GM23338 (cell line): Measurements from ENCODE around the gene NAA15. TPM values are rescaled to one million over a fixed set of nuclear protein-coding genes. Genes with fewer than 3 reads are reported as not detected.

Experiments
- ATAC-seq: fragments of 200-7000 bp; cut with Tn5 transposase; 3 replicates; pipeline ENCODE4 v1.9.1; 2020
- DNase-seq: peaks from one replicate; pipeline ENCODE4 v3.0.0-alpha.2; 2015; ENCODE audit warnings: low spot score
- H2AFZ ChIP-seq: fragments of 200-600 bp; sonication (generic); 2 replicates; pipeline ENCODE4 v1.8.0; 2016; ENCODE audit warnings: antibody characterized with exemption, mild to moderate bottlenecking, moderate library complexity
- H3F3A ChIP-seq: fragments of 200-600 bp; sonication (generic); replicated peaks from 2 replicates; pipeline ENCODE4 v1.8.0; 2017; ENCODE audit warnings: antibody characterized with exemption, mixed run types, low read depth
- H3K27ac ChIP-seq: fragments of 200-600 bp; sonication (generic); 2 replicates; pipeline ENCODE4 v1.6.1; 2016; ENCODE audit warnings: low read depth
- H3K27me3 ChIP-seq: fragments of 200-600 bp; sonication (generic); 2 replicates; pipeline ENCODE4 v1.8.0; 2016; ENCODE audit warnings: mild to moderate bottlenecking, mixed run types, moderate library complexity; ENCODE audit not compliant: insufficient read depth
- H3K36me3 ChIP-seq: fragments of 200-600 bp; sonication (generic); 2 replicates; pipeline ENCODE4 v1.8.0; 2016; ENCODE audit warnings: mild to moderate bottlenecking; ENCODE audit not compliant: insufficient read depth
- H3K4me1 ChIP-seq: fragments of 200-600 bp; sonication (generic); 2 replicates; pipeline ENCODE4 v1.8.0; 2016; ENCODE audit warnings: mild to moderate bottlenecking, moderate library complexity; ENCODE audit not compliant: insufficient read depth
- H3K4me2 ChIP-seq: fragments of 200-600 bp; sonication (generic); 2 replicates; pipeline ENCODE4 v1.7.1; 2017; ENCODE audit warnings: mixed run types
- H3K4me3 ChIP-seq: fragments of 200-600 bp; sonication (generic); 2 replicates; pipeline ENCODE4 v1.6.1; 2016; ENCODE audit warnings: mixed run types
- H3K79me2 ChIP-seq: fragments of 200-600 bp; sonication (generic); replicated peaks from 2 replicates; pipeline ENCODE4 v1.8.0; 2017; ENCODE audit warnings: mild to moderate bottlenecking; ENCODE audit not compliant: insufficient read depth
- H3K9me2 ChIP-seq: fragments of 200-600 bp; sonication (generic); 2 replicates; pipeline ENCODE4 v1.8.0; 2017; ENCODE audit not compliant: insufficient read depth
- H4K20me1 ChIP-seq: fragments of 200-600 bp; sonication (generic); replicated peaks from 2 replicates; pipeline ENCODE4 v1.8.0; 2017; ENCODE audit warnings: mild to moderate bottlenecking; ENCODE audit not compliant: insufficient read depth
- H3K27ac Mint-ChIP-seq: 2 replicates; pipeline ENCODE4 v1.8.0; 2020; ENCODE audit warnings: inconsistent platforms, mild to moderate bottlenecking, moderate library complexity, mixed read lengths
- H3K27me3 Mint-ChIP-seq: 3 replicates; pipeline ENCODE4 v1.8.0; 2022; ENCODE audit warnings: low read depth, mild to moderate bottlenecking, moderate library complexity, mixed read lengths, inconsistent platforms; ENCODE audit not compliant: insufficient read depth, poor library complexity
- H3K36me3 Mint-ChIP-seq: 3 replicates; pipeline ENCODE4 v1.8.0; 2021; ENCODE audit warnings: low read depth, mild to moderate bottlenecking, inconsistent platforms, moderate library complexity, mixed read lengths
- H3K4me1 Mint-ChIP-seq: 3 replicates; pipeline ENCODE4 v1.8.0; 2020; ENCODE audit warnings: mild to moderate bottlenecking, inconsistent platforms, mixed read lengths
- H3K4me3 Mint-ChIP-seq: 3 replicates; pipeline ENCODE4 v1.8.0; 2021; ENCODE audit warnings: moderate library complexity, mild to moderate bottlenecking, inconsistent platforms, mixed read lengths
- H3K9me3 Mint-ChIP-seq: 3 replicates; pipeline ENCODE4 v1.8.0; 2020; ENCODE audit warnings: moderate library complexity, mild to moderate bottlenecking, inconsistent platforms, mixed read lengths
- CREB1 ChIP-seq: fragments of 250-450 bp; sonication (Bioruptor Pico); IDR thresholded peaks from 2 replicates; pipeline ENCODE4 v1.5.0; 2020; ENCODE audit warnings: low read depth, mild to moderate bottlenecking, moderate library complexity
- CTCF ChIP-seq, 2 experiments: fragments of 200-600 bp in 1 of 2; sonication (generic) in 1 of 2; conservative IDR thresholded peaks; 2 replicates each; pipeline versions ENCODE4 v1.5.1 to v1.6.1; 2016 to 2017; ENCODE audit warnings: antibody characterized with exemption in 2 of 2, low read depth in 2 of 2, mild to moderate bottlenecking in 2 of 2, moderate library complexity in 1 of 2
- ETS1 ChIP-seq: IDR thresholded peaks from 2 replicates; pipeline ENCODE4 v1.6.1; 2016; ENCODE audit warnings: antibody characterized with exemption
- EZH2 ChIP-seq: fragments of 200-600 bp; sonication (generic); IDR thresholded peaks from one replicate; pipeline ENCODE4 v1.8.0; 2017; ENCODE audit warnings: antibody characterized with exemption, mild to moderate bottlenecking, low read depth; ENCODE audit not compliant: unreplicated experiment
- EZH2phosphoT487 ChIP-seq: fragments of 200-600 bp; sonication (generic); IDR thresholded peaks from one replicate; pipeline ENCODE4 v1.8.1; 2018; ENCODE audit warnings: antibody characterized with exemption; ENCODE audit not compliant: unreplicated experiment
- JUNB ChIP-seq: IDR thresholded peaks from one replicate; pipeline ENCODE4 v1.6.1; 2016; ENCODE audit warnings: antibody characterized with exemption; ENCODE audit not compliant: unreplicated experiment
- NANOG ChIP-seq: IDR thresholded peaks from 2 replicates; pipeline ENCODE4 v1.6.1; 2016; ENCODE audit warnings: antibody characterized with exemption, borderline replicate concordance
- POLR2AphosphoS5 ChIP-seq: IDR thresholded peaks from 2 replicates; pipeline ENCODE4 v1.6.1; 2016; ENCODE audit warnings: antibody characterized with exemption, low read depth
- REST ChIP-seq: IDR thresholded peaks from one replicate; pipeline ENCODE4 v1.6.1; 2018; ENCODE audit warnings: antibody characterized with exemption; ENCODE audit not compliant: unreplicated experiment
- STAT1 ChIP-seq: IDR thresholded peaks from one replicate; pipeline ENCODE4 v1.6.1; 2016; ENCODE audit warnings: antibody characterized with exemption; ENCODE audit not compliant: unreplicated experiment
- ZNF114 ChIP-seq: fragments of 250-450 bp; sonication (Bioruptor Pico); IDR thresholded peaks from 2 replicates; pipeline ENCODE4 v1.5.0; 2020; ENCODE audit warnings: mild to moderate bottlenecking, moderate library complexity
- ZNF331 ChIP-seq: fragments of 250-450 bp; sonication (Bioruptor Pico); IDR thresholded peaks from 2 replicates; pipeline ENCODE4 v1.5.0; 2020; ENCODE audit warnings: low read depth, mild to moderate bottlenecking, moderate library complexity
- ZNF462 ChIP-seq: fragments of 250-450 bp; sonication (Bioruptor Pico); IDR thresholded peaks from 2 replicates; pipeline ENCODE4 v1.5.0; 2020; ENCODE audit warnings: mild to moderate bottlenecking, moderate library complexity
- polyA plus RNA-seq: library from polyadenylated mRNA; unstranded; fragments of >200 nt; fragmentation: Nextera tagmentation; extraction: Ambion mirVana; gene quantifications from 2 replicates; pipeline ENCODE4 v1.2.1, GENCODE V29; 2016
- total RNA-seq: library from RNA; depleted of rRNA; stranded (reverse); fragments of >200 nt; shearing (Covaris generic); gene quantifications from 2 replicates; pipeline ENCODE4 v1.2.3, GENCODE V29; 2014

The NAA15 gene
- total and polyA plus RNA-seq, 2 experiments from 2014 or later = 80.1 to 101 TPM

GRCh38 chr4:139458999-139459398, 157.7 kb downstream of the NAA15 start:
- no peak for DNase-seq
- no peak overlapping the region for H3K4me3 ChIP-seq
- no peak for TF ChIP-seq ETS1
- TF ChIP-seq CREB1 (CRISPR knock-in tag) = no peak
- no peak for TF ChIP-seq EZH2
- TF ChIP-seq REST = no peak
- TF ChIP-seq ZNF462 (CRISPR knock-in tag) = no peak
- TF ChIP-seq CTCF (conservative IDR thresholded peaks at IDR 0.05; ENCODE audit: low read depth in 2 of 2) = no peak
- no peak for TF ChIP-seq POLR2AphosphoS5
- TF ChIP-seq STAT1 = no peak
- no peak for TF ChIP-seq ZNF114 (CRISPR knock-in tag)
- no peak for TF ChIP-seq NANOG
- no peak for TF ChIP-seq EZH2phosphoT487
- no peak for TF ChIP-seq JUNB
- no peak for TF ChIP-seq ZNF331
- Mint-ChIP-seq H3K27me3 (peaks cover 4% of the 10 kb centered on the region), H3K4me3 (no peak overlapping the region; the same call in 2 of the 3 replicates), H3K9me3 (peaks cover under 1% of the 10 kb centered on the region; the same call in 1 of the 3 replicates), H3K4me1 (peaks cover 63% of the 10 kb centered on the region), H3K27ac (no peak overlapping the region), H3K36me3 (peaks cover 8% of the 10 kb centered on the region; the same call in 2 of the 3 replicates)
- H3K27ac ChIP-seq = peak overlapping the region; percentile 97; the same call in 1 of the 2 replicates
- H2AFZ ChIP-seq = no peak overlapping the region
- H3K4me1 ChIP-seq = peaks cover 44% of the 10 kb centered on the region
- H4K20me1 ChIP-seq = peaks cover 8% of the 10 kb centered on the region; the same call in 1 of the 2 replicates
- H3F3A ChIP-seq = peaks cover 7% of the 10 kb centered on the region; the same call in 1 of the 2 replicates
- no peaks in the 10 kb centered on the region for H3K36me3 ChIP-seq
- H3K79me2 ChIP-seq = peaks cover 88% of the 10 kb centered on the region
- no peaks in the 10 kb centered on the region for H3K9me2 ChIP-seq
- no peak for ATAC-seq
- H3K4me2 ChIP-seq = no peak overlapping the region
- no peaks in the 10 kb centered on the region for H3K27me3 ChIP-seq
